HG03521 (cell line): ENCODE measurements around the gene FAM153A.
"Not testable (repeated sequence)": the region's sequence is repeated elsewhere in the genome, so short reads cannot be mapped to it uniquely, and the experiment has no call there.

Experiments
- ATAC-seq: cut with Tn5 transposase; IDR thresholded peaks from one replicate; pipeline ENCODE4 v1.9.1; 2021; ENCODE audit warnings: mild to moderate bottlenecking, moderate library complexity; ENCODE audit not compliant: unreplicated experiment

The FAM153A gene

DNA sequence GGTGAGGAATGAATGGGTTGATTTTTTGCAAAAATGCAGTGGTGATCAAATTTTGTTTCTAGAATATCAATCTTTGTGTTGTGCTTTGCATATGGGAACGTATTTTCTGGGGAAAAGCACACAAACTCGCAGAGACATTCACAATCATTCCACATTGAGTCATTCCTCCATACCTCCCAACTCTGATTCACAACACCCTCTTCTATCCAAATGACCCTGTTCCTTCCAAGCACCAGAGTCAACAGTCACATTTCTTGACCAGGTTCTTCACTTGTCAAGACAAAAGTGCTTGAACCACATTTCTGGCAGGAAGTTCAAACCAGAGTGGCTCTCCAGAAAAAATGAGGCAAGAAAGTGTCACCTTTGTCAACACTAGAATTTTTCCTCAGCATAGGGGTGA is 35.3 kb downstream of the FAM153A start:
- ATAC-seq: not testable (repeated sequence)

DNA sequence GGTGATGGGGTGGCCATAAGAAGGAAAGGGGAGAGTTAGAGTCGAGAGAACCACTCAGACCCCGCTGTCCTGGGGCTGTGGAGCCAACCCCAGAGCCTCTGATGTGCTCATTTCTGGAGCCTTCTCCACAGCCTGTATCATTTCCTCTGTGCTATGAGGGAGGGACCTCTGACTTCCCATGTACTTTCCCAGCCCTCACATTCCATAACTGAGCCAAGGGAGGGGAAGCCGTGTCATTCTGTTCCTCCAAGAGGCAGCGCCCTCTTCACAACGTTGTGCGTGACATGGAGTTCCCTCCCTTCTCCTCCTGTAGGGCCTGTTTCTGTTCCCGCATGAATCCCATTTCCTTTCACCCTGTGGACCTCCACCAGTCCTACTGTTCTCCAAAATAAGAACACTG is 57.8 kb downstream of the FAM153A start:
- not testable (repeated sequence) for ATAC-seq

DNA sequence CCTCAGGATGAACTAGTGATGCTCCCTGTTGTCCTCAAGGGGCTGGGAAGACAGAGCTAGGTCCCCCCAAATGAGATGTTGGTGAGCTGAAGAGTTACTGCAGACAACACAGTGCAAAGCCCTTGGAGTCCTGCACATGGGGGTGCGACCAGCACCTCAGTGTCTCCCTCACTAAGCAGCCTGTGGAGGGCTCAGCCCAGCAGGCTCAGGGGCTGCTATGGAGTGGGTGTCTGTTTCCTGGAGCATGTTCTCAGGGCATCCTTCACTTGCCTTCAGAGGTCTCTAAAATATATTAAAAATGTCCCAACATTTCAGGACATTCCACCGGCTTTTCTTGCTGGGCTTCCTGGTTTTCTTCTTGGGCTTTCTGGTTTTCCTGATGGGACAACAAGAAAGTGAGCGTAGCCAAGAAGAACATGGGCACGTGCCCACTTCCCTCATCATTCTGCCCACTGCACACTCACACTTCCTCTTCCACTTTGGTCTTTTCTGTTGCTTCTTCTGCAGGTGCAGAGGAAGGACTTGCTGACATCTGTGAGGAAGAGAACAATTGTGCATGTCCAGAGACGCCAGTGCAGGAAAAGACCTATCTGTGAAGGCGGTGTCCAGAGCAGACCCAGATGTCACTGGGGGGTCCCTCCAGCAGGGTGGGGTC is 58.7 kb downstream of the FAM153A start:
- not testable (repeated sequence) for ATAC-seq

DNA sequence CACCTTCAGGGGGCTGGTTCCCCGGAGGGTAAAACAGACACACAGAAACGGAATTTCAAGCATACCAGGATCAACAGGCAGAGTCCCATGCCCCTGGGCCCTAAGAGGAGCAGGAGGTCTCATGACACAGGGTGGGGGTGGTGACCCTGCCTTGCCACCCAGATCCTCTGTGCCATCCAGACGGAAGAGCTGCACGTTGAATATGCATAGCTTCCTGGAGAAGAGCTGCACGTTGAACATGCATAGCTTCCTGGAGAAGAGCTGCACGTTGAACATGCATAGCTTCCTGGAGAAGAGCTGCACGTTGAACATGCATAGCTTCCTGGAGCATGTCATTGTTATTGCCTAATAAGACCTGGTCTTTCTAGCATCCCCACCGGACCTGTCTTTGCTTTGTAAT is 59.9 kb downstream of the FAM153A start:
- not testable (repeated sequence) for ATAC-seq

DNA sequence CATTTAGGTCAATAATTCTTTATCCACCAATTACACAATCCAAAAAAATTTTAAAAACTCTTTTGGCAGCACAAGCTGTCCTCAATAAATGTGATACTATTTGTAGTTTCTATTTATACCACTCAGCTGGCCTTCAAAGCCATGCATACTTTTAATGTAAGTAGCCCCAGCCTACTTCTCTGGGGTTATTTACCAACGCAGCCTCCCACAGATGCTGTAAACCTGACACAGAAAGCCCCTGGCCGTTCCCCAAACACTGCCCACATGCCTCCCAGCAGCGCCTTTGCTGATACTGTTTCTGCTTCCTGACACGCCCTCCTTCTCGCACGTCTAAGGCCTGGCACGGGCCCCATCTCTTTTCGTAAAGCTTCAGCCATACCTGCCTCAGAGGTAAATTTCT is 62.7 kb downstream of the FAM153A start:
- ATAC-seq: not testable (repeated sequence)

DNA sequence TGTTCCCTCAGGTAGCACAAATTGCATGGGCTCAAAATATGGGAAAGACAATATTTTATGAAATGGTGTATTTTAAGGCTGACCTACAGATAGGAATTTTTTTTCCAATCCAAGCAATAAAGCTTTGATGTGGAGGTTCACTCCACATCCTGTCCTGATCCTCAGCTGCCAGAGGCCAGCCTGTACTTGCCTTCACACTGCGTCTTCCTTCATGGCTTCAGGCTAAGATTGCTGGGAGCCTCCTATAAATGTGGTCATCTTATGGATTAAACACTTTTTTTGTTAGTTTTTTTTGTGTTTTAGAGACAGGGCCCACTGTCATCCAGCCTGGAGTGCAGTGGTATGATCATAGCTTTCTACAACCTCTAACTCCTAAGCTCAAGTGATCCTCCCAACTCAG is 67.3 kb downstream of the FAM153A start:
- ATAC-seq: not testable (repeated sequence)

DNA sequence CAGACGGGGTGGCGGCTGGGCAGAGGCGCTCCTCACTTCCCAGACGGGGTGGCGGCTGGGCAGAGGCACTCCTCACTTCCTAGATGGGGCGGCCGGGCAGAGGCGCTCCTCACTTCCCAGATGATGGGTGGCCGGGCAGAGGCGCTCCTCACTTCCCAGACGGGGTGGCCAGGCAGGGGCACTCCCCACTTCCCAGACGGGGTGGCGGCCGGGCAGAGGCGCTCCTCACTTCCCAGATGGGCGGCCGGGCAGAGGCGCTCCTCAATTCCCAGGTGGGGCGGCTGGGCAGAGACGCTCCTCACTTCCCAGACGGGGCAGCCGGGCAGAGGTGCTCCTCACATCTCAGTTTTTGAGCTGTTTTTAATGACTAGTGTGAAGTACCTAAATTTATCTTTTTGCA is 86.6 kb downstream of the FAM153A start:
- ATAC-seq: not testable (repeated sequence)

DNA sequence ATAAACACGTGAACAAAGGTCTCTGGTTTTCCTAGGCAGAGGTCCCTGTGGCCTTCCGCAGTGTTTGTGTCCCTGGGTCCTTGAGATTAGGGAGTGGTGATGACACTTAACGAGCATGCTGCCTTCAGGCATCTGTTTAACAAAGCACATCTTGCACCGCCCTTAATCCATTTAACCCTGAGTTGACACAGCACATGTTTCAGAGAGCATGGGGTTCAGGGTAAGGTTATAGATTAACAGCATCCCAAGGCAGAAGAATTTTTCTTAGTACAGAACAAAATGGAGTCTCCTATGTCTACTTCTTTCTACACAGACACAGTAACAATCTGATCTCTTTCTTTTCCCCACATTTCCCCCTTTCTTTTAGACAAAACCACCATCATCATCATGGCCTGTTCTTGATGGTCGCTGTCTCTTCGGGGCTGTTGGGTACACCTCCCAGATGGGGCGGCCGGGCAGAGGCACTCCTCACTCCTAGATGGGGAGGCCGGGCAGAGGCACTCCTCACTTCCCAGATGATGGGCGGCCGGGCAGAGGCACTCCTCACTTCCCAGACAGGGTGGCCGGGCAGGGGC is 87.3 kb downstream of the FAM153A start:
- ATAC-seq: not testable (repeated sequence)

DNA sequence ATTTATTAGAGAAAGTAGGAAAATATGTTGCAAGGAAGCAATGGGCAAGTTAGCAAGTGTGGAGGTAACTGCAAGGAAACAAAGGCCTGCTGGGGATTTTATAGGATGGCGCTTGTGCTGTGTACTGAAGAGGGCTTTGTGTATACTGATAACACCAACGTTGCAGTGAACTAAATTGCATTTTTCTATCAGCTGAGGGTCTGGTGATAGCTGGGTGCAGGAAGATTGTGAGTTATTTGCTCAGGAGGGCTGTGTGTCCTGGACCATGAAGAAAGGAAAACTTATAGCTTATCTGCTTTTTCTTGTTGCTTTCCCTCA is 88.2 kb downstream of the FAM153A start:
- not testable (repeated sequence) for ATAC-seq

DNA sequence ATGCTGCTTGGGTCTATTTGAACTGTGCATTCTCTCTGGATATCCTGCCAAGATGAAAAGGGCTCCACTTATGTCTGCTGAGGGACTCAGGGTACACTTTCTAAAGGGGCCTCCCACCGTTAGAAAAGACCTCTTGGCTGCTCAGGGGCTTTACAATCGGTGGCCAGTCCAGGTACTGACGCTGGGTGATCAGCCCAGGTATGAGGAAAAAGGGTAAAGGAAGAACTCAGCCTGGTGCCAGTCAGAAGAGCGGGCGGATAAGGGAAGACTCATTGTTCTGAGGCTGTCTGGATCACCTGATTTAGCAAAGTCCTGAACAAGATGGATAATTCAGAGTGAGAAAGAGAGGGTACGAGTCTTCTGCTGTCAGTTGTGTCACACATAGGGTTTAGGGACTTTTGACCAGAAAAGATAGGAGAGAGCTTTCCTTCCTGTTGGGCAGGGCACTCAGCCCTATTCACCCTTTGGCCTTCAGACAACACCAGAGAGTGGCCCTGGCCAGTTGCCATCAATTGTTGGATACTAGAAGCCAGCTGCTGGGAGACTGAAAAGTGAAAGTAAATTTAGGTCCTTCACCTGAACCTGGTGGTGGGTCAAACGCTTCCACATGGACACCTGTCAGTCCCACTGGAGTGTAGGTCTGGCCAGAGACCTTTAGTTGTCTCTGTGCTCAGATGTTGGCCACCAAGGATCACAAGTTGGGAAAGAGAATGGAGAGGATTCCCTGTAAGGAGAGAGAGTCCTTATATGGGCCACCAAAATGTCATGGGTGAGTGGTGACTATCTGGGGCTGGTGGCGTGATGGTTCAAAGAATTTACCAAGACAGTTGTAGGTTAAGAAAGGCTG is 88.8 kb downstream of the FAM153A start:
- ATAC-seq: not testable (repeated sequence)

DNA sequence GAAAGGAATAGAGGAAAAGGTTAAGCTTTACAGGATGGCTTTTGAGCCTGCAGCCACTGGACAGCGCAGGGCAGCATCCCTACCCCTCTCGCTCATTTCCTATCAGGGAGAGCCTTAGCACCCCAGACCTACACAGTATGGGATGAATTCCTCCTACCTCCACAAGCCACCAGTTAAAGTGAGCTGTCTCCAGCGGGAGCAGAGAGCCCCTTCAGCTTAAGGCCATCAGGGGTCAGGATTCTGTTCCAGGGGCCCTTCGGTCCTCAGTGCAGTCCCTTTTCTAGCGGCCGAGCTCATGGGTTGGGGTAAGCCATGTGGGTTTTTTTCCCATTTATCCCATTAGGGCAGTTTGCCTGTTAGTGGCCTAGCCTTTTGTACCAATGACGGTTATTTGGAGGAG is 89.7 kb downstream of the FAM153A start:
- ATAC-seq: not testable (repeated sequence)

DNA sequence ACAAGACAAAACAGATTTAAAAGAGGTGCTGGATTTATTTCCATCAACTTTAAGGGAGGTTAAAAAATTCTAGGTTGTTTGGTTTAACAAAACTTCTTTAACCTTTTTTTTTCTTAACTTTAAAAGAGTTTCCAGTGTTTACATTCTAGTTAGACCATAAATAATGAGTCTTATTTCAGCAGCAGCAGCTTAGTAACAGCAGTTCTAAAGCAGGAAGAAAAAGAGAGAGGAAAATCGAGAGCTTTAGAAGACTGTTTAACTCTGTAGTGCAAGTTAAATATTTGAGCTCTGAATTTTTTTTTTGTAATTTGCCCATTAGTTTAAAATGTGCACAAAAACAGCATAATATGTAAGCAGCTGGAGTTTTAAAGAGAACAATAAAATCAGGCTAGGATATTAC is 90.2 kb downstream of the FAM153A start:
- ATAC-seq: not testable (repeated sequence)

DNA sequence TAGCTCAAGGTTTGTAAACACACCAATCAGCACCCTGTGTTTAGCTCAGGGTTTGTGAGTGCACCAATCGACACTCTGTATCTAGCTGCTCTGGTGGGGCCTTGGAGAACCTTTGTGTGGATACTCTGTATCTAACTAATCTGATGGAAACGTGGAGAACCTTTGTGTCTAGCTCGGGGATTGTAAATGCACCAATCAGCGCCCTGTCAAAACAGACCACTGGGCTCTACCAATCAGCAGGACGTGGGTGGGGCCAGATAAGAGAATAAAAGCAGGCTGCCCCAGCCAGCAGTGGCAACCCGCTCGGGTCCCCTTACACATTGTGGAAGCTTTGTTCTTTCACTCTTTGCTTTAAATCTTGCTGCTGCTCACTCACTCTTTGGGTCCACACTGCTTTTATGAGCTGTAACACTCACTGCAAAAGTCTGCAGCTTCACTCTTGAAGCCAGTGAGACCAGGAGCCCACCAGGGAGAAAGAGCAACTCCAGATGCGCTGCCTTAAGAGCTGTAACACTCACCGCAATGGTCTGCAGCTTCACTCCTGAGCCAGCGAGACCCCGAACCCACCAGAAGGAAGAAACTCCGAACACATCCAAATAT is 93.6 kb downstream of the FAM153A start:
- not testable (repeated sequence) for ATAC-seq

DNA sequence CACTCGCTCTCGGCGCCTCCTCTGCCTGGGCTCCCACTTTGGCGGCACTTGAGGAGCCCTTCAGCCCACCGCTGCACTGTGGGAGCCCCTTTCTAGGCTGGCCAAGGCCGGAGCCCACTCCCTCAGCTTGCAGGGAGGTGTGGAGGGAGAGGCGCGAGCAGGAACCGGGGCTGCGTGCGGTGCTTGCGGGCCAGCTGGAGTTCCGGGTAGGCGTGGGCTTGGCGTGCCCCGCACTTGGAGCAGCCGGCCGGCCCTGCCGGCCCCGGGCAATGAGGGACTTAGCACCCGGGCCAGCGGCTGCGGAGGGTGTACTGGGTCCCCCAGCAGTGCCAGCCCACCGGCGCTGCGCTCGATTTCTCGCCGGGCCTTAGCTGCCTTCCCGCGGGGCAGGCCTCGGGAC is 94.6 kb downstream of the FAM153A start:
- not testable (repeated sequence) for ATAC-seq

DNA sequence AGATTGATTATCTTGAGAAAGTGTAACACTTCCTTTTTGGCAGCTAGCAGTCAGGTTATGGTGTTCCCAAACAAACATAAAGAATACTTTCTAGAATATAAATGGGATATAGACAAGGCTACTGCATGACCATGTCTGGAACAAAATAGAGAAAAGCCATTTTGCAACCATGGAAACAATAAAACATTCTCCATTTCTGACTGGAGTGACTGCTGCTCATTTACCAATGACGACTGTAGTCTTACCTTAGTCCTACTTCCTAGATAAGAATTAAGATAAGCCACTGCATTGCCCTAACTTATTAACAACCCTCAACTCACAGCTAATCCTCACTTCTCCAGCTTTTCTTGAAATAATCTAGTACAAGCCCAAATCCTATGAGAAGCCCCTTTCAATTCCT is 100.8 kb downstream of the FAM153A start:
- not testable (repeated sequence) for ATAC-seq
